Central memory CD8-positive, alpha-beta T cell (primary cell): ENCODE measurements around the gene TDRD10.
"Not testable (repeated sequence)": the region's sequence is repeated elsewhere in the genome, so short reads cannot be mapped to it uniquely, and the experiment has no call there.

Experiments
- ATAC-seq: fragments of 150-1000 bp; cut with Tn5 transposase; replicated peaks from 2 replicates; pipeline ENCODE4 v1.10.0; 2022; ENCODE audit warnings: mild to moderate bottlenecking, moderate FRiP score, moderate number of reproducible peaks; ENCODE audit not compliant: poor library complexity, severe bottlenecking; ENCODE audit errors: extremely low read depth
- DNase-seq, 2 donors: peaks; one replicate each; pipeline ENCODE4 v3.0.0; 2021; ENCODE audit warnings: low spot score in 2 of 2
- H3K27ac Mint-ChIP-seq: one replicate; pipeline ENCODE4 v1.8.0; 2022; ENCODE audit warnings: low read depth, mild to moderate bottlenecking, moderate library complexity, mixed read lengths
- H3K27me3 Mint-ChIP-seq: one replicate; pipeline ENCODE4 v1.8.0; 2022; ENCODE audit warnings: mixed read lengths
- H3K36me3 Mint-ChIP-seq: one replicate; pipeline ENCODE4 v1.8.0; 2022; ENCODE audit warnings: mild to moderate bottlenecking, moderate library complexity, mixed read lengths; ENCODE audit not compliant: insufficient read depth
- H3K4me1 Mint-ChIP-seq: one replicate; pipeline ENCODE4 v1.8.0; 2022; ENCODE audit warnings: mixed read lengths
- H3K4me3 Mint-ChIP-seq: one replicate; pipeline ENCODE4 v1.8.0; 2022; ENCODE audit warnings: mild to moderate bottlenecking, moderate library complexity, mixed read lengths
- H3K9me3 Mint-ChIP-seq: one replicate; pipeline ENCODE4 v1.8.0; 2022; ENCODE audit warnings: mixed read lengths

TDRD10 gene

DNA sequence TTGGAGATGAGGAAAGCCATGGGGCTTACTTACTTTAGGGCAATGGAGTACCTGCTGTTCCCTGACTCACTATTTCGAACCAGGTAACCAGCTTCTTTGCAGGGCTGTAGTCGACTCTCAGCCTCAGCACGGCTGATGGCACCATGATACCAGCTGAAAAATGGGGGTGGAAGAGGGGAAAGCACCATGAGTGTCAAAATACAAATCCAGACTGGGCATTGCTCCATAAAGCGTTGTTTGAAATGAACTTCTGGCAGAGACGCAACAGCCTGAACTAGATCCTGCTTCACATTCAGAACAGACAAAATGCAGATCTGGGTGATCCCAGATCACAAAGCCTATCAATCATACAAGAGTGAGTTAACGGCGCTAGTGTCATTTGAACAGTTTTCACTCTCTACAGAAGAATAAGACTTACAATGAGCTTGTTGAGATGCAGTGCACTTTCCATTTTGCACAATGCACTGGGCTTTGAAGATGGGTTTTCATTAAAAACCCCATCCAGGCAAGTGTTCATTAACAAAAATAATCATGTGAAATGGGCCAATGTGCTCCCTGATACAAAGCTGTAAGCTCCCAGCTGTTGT lies 16.0 kb upstream of the TDRD10 start:
- DNase-seq (no peak), ATAC-seq (no peak)
- Mint-ChIP-seq H3K4me3 (no peak overlapping the region), H3K36me3 (peaks cover 1% of the 10 kb centered on the region), H3K27me3 (no peaks in the 10 kb centered on the region), H3K4me1 (peaks cover 5% of the 10 kb centered on the region), H3K27ac (no peak overlapping the region), H3K9me3 (no peaks in the 10 kb centered on the region)

DNA sequence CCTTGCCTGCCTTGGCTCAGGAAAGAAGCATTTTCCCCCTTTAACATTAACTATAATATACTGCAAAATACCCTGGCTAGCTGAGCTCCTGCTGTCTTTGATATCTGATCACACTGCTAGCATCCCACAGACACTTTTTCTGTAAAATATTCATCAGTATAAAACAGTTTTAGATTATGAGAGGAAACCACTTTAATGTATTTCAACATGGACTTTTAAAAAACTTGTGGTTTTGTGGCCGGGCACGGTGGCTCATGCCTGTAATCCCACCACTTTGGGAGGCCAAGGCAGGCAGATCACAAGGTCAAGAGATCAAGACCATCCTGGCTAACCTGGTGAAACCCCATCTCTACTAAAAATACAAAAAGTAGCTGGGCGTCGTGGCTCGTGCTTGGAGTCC lies 15.3 kb upstream of the TDRD10 start:
- not testable (repeated sequence) for H3K36me3 Mint-ChIP-seq, H3K4me1 Mint-ChIP-seq, H3K4me3 Mint-ChIP-seq, ATAC-seq, H3K27ac Mint-ChIP-seq, DNase-seq, H3K9me3 Mint-ChIP-seq, H3K27me3 Mint-ChIP-seq

DNA sequence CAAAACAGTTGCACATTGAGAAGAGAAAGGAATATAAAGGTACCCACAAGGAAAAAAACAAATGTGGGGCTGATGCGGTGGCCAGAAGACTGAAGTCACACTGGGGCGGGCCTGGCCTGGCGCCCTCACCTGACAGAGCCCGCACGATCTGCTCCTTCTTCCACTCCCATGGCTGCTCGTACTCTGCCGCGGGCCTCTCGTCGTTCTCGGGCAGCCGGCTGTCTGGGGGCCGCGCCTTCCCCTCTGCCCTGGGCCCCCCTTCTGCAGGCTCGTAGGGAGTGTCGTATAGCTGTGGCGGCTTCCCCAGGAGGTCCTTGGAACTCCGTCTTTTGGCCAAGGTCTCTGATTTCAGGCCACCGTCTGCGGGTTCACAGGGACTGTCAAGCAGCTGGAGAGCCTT lies 13.1 kb upstream of the TDRD10 start:
- no peaks in the 10 kb centered on the region for H3K27me3 Mint-ChIP-seq
- no peak for ATAC-seq
- H3K27ac Mint-ChIP-seq = no peak overlapping the region
- H3K9me3 Mint-ChIP-seq = no peaks in the 10 kb centered on the region
- H3K4me1 Mint-ChIP-seq = peaks cover 23% of the 10 kb centered on the region
- H3K36me3 Mint-ChIP-seq = peaks cover 1% of the 10 kb centered on the region
- no peak for DNase-seq
- H3K4me3 Mint-ChIP-seq = no peak overlapping the region

DNA sequence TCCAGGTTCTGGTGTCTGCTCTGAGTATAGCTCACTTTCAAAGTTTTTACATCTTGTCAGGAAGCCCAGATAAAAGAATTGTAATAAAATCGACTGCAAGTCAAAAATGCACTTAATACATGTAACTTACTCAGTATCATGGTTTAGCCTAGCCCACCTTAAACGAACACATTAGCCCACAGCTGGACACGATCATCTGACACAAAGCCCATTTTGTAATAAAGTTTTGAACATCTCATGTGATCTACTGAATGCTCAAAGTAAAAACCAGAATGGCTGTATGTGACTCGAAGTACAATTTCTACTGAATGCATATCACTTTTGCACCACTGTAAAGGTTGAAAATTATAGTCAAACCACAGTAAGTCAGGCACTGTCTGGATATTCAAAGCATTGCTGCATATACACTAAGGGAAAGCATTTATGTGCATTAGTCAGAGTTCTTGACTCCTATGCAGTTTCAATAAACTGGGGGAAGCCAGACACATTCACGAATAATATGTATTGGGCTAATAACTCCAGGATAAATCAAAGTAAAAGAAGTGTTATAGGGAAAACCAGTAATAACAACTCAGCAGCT lies 12.2 kb upstream of the TDRD10 start:
- H3K4me3 Mint-ChIP-seq = no peak overlapping the region
- H3K27me3 Mint-ChIP-seq = no peaks in the 10 kb centered on the region
- ATAC-seq (no peak), DNase-seq (no peak)
- H3K9me3 Mint-ChIP-seq = no peaks in the 10 kb centered on the region
- no peak overlapping the region for H3K27ac Mint-ChIP-seq
- H3K4me1 Mint-ChIP-seq = peaks cover 24% of the 10 kb centered on the region
- peaks cover 1% of the 10 kb centered on the region for H3K36me3 Mint-ChIP-seq

DNA sequence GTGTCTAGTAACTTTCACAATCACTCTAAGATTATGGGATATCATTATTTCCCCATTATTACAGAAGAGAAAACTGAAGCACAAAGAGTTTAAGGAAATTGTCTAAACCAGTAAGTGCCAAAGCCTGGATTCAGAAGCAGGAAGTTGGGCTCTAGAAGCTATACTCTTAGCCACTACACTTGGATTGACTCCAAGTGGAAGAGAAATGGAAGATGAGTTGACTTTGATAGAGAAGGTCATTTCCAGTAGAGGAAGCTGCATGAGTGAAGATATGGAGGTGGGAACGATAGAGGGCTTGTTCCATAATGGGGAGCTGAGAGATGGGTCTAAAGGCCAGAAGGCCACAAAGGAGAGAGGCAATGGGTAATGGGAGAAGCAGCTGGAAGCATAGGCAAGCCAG lies 11.7 kb upstream of the TDRD10 start:
- DNase-seq (no peak), ATAC-seq (no peak)
- Mint-ChIP-seq H3K4me3 (no peak overlapping the region), H3K36me3 (peaks cover 1% of the 10 kb centered on the region), H3K27ac (no peak overlapping the region), H3K27me3 (no peaks in the 10 kb centered on the region), H3K4me1 (peaks cover 24% of the 10 kb centered on the region), H3K9me3 (no peaks in the 10 kb centered on the region)

DNA sequence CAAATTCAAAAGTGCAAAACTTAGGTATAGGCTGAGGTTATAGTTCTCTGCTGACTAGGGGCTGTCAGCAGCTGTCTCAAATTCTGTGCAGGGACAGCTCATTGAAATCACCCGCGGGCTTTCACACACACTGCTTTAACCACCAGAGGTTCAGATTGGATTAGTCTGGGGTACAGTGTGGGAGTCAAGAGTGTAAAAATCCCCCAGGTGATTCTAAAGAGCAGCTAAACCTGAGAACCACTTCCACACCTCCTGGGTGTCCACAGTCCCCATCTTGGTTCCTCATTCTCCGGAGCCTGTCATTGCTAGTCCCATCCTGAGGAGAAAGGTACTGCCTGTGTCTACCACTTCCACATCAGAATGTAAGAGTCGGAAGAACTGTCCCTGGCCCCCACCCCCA lies 9.9 kb upstream of the TDRD10 start:
- no peak for DNase-seq
- Mint-ChIP-seq H3K9me3 (no peaks in the 10 kb centered on the region), H3K27ac (no peak overlapping the region), H3K4me3 (no peak overlapping the region), H3K36me3 (peaks cover 1% of the 10 kb centered on the region), H3K4me1 (peaks cover 28% of the 10 kb centered on the region), H3K27me3 (no peaks in the 10 kb centered on the region)
- no peak for ATAC-seq

DNA sequence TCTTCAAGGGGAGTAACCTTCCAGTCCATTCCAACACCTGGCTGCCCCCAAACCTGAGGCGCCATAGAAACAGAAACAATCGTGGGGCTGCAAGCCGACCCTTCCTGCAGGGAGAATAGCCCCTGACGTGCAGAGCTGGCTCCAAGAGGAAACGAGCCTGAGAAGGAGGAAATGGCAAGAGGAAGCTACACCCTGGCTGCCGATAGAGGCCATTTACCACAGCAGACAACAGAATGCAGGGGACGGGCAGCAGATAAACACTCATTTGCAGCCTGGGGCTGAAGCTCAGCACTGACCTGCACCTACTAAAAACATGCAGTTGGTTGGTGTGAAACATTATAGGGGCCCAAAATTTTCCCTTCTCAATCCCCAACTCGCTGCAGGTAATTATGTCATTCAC lies 8.7 kb upstream of the TDRD10 start:
- DNase-seq (no peak), ATAC-seq (peak; percentile 58)
- peaks cover 28% of the 10 kb centered on the region for H3K4me1 Mint-ChIP-seq
- no peaks in the 10 kb centered on the region for H3K27me3 Mint-ChIP-seq
- no peaks in the 10 kb centered on the region for H3K36me3 Mint-ChIP-seq
- no peaks in the 10 kb centered on the region for H3K9me3 Mint-ChIP-seq
- peak overlapping the region; percentile 57 for H3K4me3 Mint-ChIP-seq
- no peak overlapping the region for H3K27ac Mint-ChIP-seq

DNA sequence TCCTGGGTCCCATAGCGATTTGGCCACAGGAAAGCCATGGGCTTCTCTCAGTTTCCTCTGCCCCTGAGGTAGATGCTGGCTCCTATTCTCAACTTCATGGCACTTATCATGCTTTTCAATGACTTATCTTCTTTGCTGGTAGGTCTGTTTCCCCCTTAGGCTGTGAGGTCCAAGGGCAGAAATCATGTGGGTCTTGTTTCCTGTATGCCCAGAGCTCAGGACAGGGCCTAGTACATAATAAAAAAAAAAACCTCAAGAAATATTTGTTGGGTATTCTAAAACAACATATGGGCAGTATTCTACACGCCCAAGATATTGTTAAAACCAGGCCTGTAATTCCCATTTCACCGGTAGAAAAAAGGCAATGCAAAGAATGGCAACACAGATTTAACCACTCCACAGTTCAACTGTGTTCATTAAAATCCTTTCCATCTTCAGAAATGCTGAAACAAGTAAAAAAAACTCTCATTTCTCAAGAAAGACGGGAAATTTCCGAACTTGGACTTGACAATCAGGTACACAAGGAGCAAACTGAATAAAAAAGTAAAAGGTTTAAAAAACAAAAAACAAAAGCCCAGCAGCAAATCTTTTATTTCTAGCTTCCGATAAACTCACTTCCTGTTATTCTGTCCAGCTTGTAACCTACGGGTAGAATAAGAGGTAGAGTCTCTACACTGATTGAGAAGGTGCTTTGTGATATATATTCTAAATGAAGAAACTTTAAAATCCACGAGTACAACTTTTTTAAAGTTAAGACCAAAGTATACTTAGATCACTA lies 6.3 kb upstream of the TDRD10 start:
- no peaks in the 10 kb centered on the region for H3K9me3 Mint-ChIP-seq
- no peak overlapping the region for H3K27ac Mint-ChIP-seq
- peaks cover 23% of the 10 kb centered on the region for H3K4me1 Mint-ChIP-seq
- no peak overlapping the region for H3K4me3 Mint-ChIP-seq
- no peaks in the 10 kb centered on the region for H3K36me3 Mint-ChIP-seq
- H3K27me3 Mint-ChIP-seq = peaks cover 19% of the 10 kb centered on the region
- ATAC-seq (no peak), DNase-seq (no peak)

DNA sequence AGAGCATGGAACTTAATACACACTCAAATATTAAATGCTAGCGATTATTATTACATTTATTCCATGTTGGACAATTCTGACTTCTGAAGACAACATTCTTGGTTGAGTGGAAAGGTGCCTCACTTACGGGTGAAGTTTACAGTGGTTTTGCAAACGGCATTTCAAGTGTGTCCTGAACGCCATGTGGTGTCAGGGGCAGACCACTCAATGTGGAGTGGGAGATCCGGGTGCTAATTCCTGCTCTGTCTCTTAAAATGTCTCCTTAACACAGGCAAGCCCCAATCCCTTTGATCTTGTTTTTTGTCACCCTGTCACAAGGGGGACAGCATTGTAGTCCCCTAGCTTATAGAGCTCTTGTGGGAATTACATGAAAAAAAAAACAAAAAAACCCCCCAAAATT lies 5.6 kb upstream of the TDRD10 start:
- no peak for DNase-seq
- peaks cover 23% of the 10 kb centered on the region for H3K4me1 Mint-ChIP-seq

DNA sequence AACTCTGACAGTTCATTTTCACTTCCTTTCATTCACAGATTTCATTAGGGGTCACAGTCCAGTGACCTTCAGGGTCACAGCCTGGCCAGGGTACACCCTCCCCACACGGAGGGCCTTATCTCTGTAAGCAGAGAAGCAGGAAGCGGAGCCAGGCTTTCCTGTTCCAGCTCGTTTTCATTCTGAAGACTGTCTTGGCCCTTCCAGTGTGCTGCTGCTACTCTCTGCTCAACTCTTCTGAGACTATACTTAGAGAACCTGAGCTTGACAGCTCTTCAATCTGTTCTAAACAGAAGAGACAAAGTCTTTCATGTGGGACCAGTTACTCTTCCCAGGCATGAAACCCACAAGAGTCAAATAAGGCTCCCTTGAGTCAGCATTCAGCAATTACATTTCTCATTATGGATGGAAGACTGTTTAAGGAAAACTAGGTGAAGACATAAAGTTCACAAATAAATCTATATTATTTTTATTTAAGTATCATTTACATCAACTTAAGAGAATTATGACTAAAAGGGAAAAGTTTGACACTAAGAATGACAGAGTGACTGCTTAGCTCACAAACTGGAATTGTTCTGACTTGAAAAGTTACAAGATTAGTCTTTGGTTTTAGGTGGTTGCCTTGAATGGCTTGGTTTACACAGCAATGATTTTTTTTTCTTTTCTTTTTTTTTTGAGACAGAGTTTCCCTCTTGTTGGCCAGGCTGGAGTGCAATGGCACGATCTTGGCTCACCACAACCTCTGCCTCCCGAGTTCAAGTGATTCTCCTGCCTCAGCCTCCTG lies 4.8 kb upstream of the TDRD10 start:
- Mint-ChIP-seq H3K4me3 (no peak overlapping the region), H3K27ac (no peak overlapping the region), H3K36me3 (no peaks in the 10 kb centered on the region), H3K27me3 (peaks cover 30% of the 10 kb centered on the region), H3K4me1 (peaks cover 22% of the 10 kb centered on the region), H3K9me3 (no peaks in the 10 kb centered on the region)
- no peak for ATAC-seq
- no peak for DNase-seq

More for the DNA sequence above, 5.6 kb upstream of the TDRD10 start:
- no peaks in the 10 kb centered on the region for H3K9me3 Mint-ChIP-seq
- H3K27ac Mint-ChIP-seq = no peak overlapping the region
- no peak overlapping the region for H3K4me3 Mint-ChIP-seq
- H3K36me3 Mint-ChIP-seq = no peaks in the 10 kb centered on the region
- no peak for ATAC-seq
- H3K27me3 Mint-ChIP-seq = peaks cover 26% of the 10 kb centered on the region

DNA sequence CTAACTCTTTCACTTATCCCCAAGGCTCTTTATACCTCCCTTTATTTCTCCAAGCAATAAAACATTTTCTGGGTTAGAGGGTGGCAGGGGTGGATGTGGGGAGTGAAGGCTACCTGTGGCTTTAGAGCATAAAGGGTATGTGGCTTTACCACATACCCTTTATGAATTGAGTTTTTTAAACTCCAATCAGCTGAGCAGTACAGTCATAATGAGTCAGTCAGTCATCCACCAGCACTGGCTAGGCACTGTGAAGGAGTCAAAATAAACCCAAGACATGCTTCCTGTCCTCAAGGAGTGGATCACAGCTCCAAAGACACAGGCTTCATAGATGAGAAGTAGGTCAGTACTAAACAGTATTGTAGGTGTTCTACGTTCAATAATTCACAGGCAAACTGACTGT lies 2.6 kb upstream of the TDRD10 start:
- no peak overlapping the region for H3K27ac Mint-ChIP-seq
- DNase-seq (no peak), ATAC-seq (no peak)
- no peaks in the 10 kb centered on the region for H3K9me3 Mint-ChIP-seq
- H3K27me3 Mint-ChIP-seq = peaks cover 41% of the 10 kb centered on the region
- no peak overlapping the region for H3K4me3 Mint-ChIP-seq
- H3K36me3 Mint-ChIP-seq = no peaks in the 10 kb centered on the region
- peaks cover 5% of the 10 kb centered on the region for H3K4me1 Mint-ChIP-seq

DNA sequence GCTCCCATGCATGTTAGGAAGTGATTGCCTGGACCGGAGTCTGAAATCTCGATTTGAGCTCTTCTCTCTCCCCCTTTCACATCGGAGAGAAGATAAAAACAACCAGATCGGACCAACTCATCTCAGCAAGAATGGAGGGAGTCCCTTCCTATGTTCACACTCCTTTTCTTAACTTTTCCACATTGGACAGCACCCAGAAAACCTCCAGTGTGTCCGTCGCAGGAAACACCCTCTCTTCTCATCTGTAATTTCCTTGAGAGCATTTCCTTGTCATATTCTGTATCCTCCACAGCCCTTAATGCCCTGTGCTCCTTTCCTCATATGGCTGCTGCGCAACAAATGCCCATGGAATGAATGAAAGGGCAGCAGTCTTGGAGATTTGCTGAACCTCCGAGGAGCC lies 1.5 kb upstream of the TDRD10 start:
- H3K36me3 Mint-ChIP-seq = no peaks in the 10 kb centered on the region
- H3K4me1 Mint-ChIP-seq = peaks cover 5% of the 10 kb centered on the region
- peaks cover 50% of the 10 kb centered on the region for H3K27me3 Mint-ChIP-seq
- no peaks in the 10 kb centered on the region for H3K9me3 Mint-ChIP-seq
- no peak overlapping the region for H3K4me3 Mint-ChIP-seq
- DNase-seq (no peak), ATAC-seq (no peak)
- H3K27ac Mint-ChIP-seq = no peak overlapping the region
